GM12878 (cell line): Measurements from ENCODE around the gene SPRED3. TPM values are rescaled to one million over a fixed set of nuclear protein-coding genes. Genes with fewer than 3 reads are reported as not detected.

Source experiments
- ATAC-seq: fragments of 200-7000 bp; cut with Tn5 transposase; 3 replicates; pipeline ENCODE4 v1.9.1; 2020; ENCODE audit warnings: mild to moderate bottlenecking, moderate library complexity
- BruUV-seq: library from RNA; stranded (reverse); fragments of 400-500 nt; replicated peaks from 2 replicates; lab custom pipeline; 2021; lab: Mats Ljungman, UMichigan
- CTCF ChIA-PET: fragments of 300-600 bp; sonication (Branson Sonifier 250); formaldehyde crosslinking; extraction: SDS; loops from one replicate; lab custom pipeline; 2021; ENCODE audit warnings: inconsistent platforms; lab: Yijun Ruan, JAX
- POLR2A ChIA-PET: fragments of 350-600 bp; formaldehyde crosslinking; extraction: SDS; loops from one replicate; lab custom pipeline; 2021; ENCODE audit warnings: inconsistent platforms; lab: Charles Lee
- RAD21 ChIA-PET: fragments of 300-600 bp; sonication (Branson Sonifier 250); formaldehyde crosslinking; loops from one replicate; lab custom pipeline; 2023; ENCODE audit warnings: antibody characterized with exemption; ENCODE audit not compliant: unreplicated experiment; lab: Charles Lee
- SMC1A ChIA-PET: fragments of 300-600 bp; sonication (Branson Sonifier 250); formaldehyde crosslinking; loops from one replicate; lab custom pipeline; 2023; ENCODE audit not compliant: unreplicated experiment, uncharacterized antibody; lab: Charles Lee
- DNase-seq: peaks from one replicate; pipeline ENCODE4 v3.0.0-alpha.2; 2011; ENCODE audit warnings: low read depth, low spot score
- FAIRE-seq: peaks from 3 replicates; lab custom pipeline; 2011; peaks lifted over from hg19 to GRCh38; lab: Jason Lieb, UNC
- H2AFZ ChIP-seq: 2 replicates; pipeline ENCODE4 v1.6.0; 2011; ENCODE audit warnings: low read depth, low read length, control low read depth; ENCODE audit not compliant: control insufficient read depth
- H3K27ac ChIP-seq: 2 replicates; pipeline ENCODE4 v1.5.1; 2011; ENCODE audit warnings: control low read depth; ENCODE audit not compliant: control insufficient read depth, insufficient read depth
- H3K27me3 ChIP-seq, 2 experiments: replicated peaks in 1 of 2; 2 replicates each; pipeline versions ENCODE4 v1.6.0 to v1.6.1; 2011; ENCODE audit warnings: low read length in 1 of 2; ENCODE audit not compliant: control insufficient read depth in 2 of 2, insufficient read depth in 2 of 2
- H3K36me3 ChIP-seq, 2 experiments: 2 replicates each; pipeline ENCODE4 v1.5.1; 2011; ENCODE audit warnings: low read length in 1 of 2; ENCODE audit not compliant: control insufficient read depth in 2 of 2, insufficient read depth in 2 of 2
- H3K4me1 ChIP-seq: 2 replicates; pipeline ENCODE4 v1.6.1; 2011; ENCODE audit warnings: mild to moderate bottlenecking, low read length, moderate library complexity, mixed read lengths; ENCODE audit not compliant: control insufficient read depth, insufficient read depth
- H3K4me2 ChIP-seq: 2 replicates; pipeline ENCODE4 v1.6.0; 2011; ENCODE audit warnings: control low read depth; ENCODE audit not compliant: control insufficient read depth, insufficient read depth
- H3K4me3 ChIP-seq: fragments of 200-600 bp; sonication (generic); 2 replicates; pipeline ENCODE4 v1.5.1; 2016
- H3K79me2 ChIP-seq: 2 replicates; pipeline ENCODE4 v1.6.0; 2011; ENCODE audit warnings: low read length; ENCODE audit not compliant: control insufficient read depth, insufficient read depth
- H3K9ac ChIP-seq: 2 replicates; pipeline ENCODE4 v1.8.0; 2011; ENCODE audit warnings: low read length, control low read depth, mixed read lengths; ENCODE audit not compliant: control insufficient read depth, insufficient read depth
- H3K9me3 ChIP-seq: replicated peaks from 3 replicates; pipeline ENCODE4 v1.5.1; 2011; ENCODE audit warnings: mild to moderate bottlenecking, low read length; ENCODE audit not compliant: control insufficient read depth, insufficient read depth
- H4K20me1 ChIP-seq: 2 replicates; pipeline ENCODE4 v1.6.0; 2011; ENCODE audit not compliant: control insufficient read depth, insufficient read depth
- CTCF ChIP-seq, 3 experiments: IDR thresholded peaks in 2 of 3; conservative IDR thresholded peaks in 1 of 3; 2 replicates each; pipeline ENCODE4 v1.5.1; 2011; ENCODE audit warnings: low read depth in 3 of 3, low read length in 3 of 3, mild to moderate bottlenecking in 3 of 3, control low read depth in 2 of 3, moderate library complexity in 2 of 3, inconsistent platforms in 1 of 3, mixed read lengths in 1 of 3; ENCODE audit not compliant: control insufficient read depth in 2 of 3, insufficient read depth in 1 of 3; ENCODE audit errors: extremely low read depth in 1 of 3
- E2F4 ChIP-seq: IDR thresholded peaks from 2 replicates; pipeline ENCODE4 v1.6.1; 2012; ENCODE audit warnings: low read depth, low read length, improper control_type of control experiment
- FOS ChIP-seq: IDR thresholded peaks from 3 replicates; pipeline ENCODE4 v1.6.1; 2011; ENCODE audit warnings: borderline replicate concordance; ENCODE audit not compliant: insufficient read length; ENCODE audit errors: extremely low read depth
- HSF1 ChIP-seq: fragments of 150-350 bp; IDR thresholded peaks from 2 replicates; pipeline ENCODE4 v1.6.1; 2014; ENCODE audit warnings: mild to moderate bottlenecking, low read depth, low read length
- PKNOX1 ChIP-seq: fragments of 450-650 bp; IDR thresholded peaks from 2 replicates; pipeline ENCODE4 v1.6.1; 2016; ENCODE audit warnings: mild to moderate bottlenecking
- POLR2A ChIP-seq: IDR thresholded peaks from 2 replicates; pipeline ENCODE4 v1.6.1; 2011; ENCODE audit warnings: low read depth, mild to moderate bottlenecking, low read length
- POLR2AphosphoS5 ChIP-seq: IDR thresholded peaks from 2 replicates; pipeline ENCODE4 v1.6.1; 2011; ENCODE audit warnings: mild to moderate bottlenecking, low read length, inconsistent platforms
- SMARCA5 ChIP-seq: fragments of 450-650 bp; IDR thresholded peaks from 2 replicates; pipeline ENCODE4 v1.6.1; 2017; ENCODE audit warnings: mild to moderate bottlenecking
- TBL1XR1 ChIP-seq: IDR thresholded peaks from 2 replicates; pipeline ENCODE4 v1.6.1; 2012; ENCODE audit warnings: low read depth, low read length, improper control_type of control experiment
- WGBS: methylation state at CpG from one replicate; pipeline ENCODE4 v1.1.6; 2016; ENCODE audit warnings: low lambda C conversion rate; ENCODE audit not compliant: insufficient replicate concordance, insufficient coverage; ENCODE audit errors: missing lambda C conversion rate; 5-methylcytosine and 5-hydroxymethylcytosine counted together
- in situ Hi-C: fragments of 300-500 bp; cut with MboI; formaldehyde crosslinking; loops from 9 replicates; pipeline ENCODE4 v1.14.3; 2018; ENCODE audit warnings: mixed read lengths
- intact Hi-C: fragments of 100-400 bp; cut with micrococcal nuclease; formaldehyde crosslinking; loops from one replicate; pipeline ENCODE4 v1.14.2; 2022; ENCODE audit not compliant: unreplicated experiment
- polyA plus RNA-seq, 11 experiments: library from polyadenylated mRNA; depleted of rRNA in 4 of 11; unstranded in 6 of 11; stranded (reverse) in 5 of 11; fragments of >200 nt; fragmentation: Nextera tagmentation in 4 of 11; fragmentation: Illumina TruSeq in 1 of 11; extraction: Ambion mirVana in 4 of 11; extraction: Trizol in 1 of 11; gene quantifications; 1 replicate in 1 of 11; 2 replicates in 10 of 11; pipeline versions ENCODE4 v1.2.1 to v1.2.3, GENCODE V29; 2011 to 2016; ENCODE audit warnings: inconsistent platforms in 2 of 11, missing spikeins in 2 of 11, low read depth in 1 of 11
- total RNA-seq, 4 experiments: library from RNA; depleted of rRNA in 3 of 4; stranded (reverse); fragments of >200 nt in 3 of 4; fragmentation: Illumina TruSeq in 1 of 4; extraction: Trizol in 1 of 4; gene quantifications; 2 replicates each; pipeline versions ENCODE4 v1.2.1 to v1.2.3, GENCODE V29; 2013 to 2021

The SPRED3 gene
- total and polyA plus RNA-seq, 10 of the 15 experiments (the other 5 are each of a cell fraction or from before 2014, with no cell fraction given), result 0.09 to 1.5 (median 0.31) TPM; not detected in 2

GRCh38 chr19:38384209-38385027 lies 4.1 kb upstream of the SPRED3 start:
- intact Hi-C loops, result loop anchor here (5.0 kb wide), 1 partner anchor 152 kb away; no protein-coding TSS in a partner anchor
- H3K4me2 ChIP-seq, result no peak overlapping the region
- ATAC-seq (no peak), DNase-seq (no peak), FAIRE-seq (no peak)
- no peak overlapping the region for H3K9ac ChIP-seq
- in situ Hi-C loops, result no loop called here
- H3K9me3 ChIP-seq, result no peaks in the 10 kb centered on the region
- RAD21 ChIA-PET, result interaction anchor here (0.7 to 1.0 kb wide), 2 partner anchors 19 to 20 kb away, joined by 3 read pairs; partner anchors contain the start of gene FAM98C
- H3K27me3 ChIP-seq, result no peaks in the 10 kb centered on the region; a peak in 1 of 4 replicates
- H3K36me3 ChIP-seq, result peaks cover 15 to 17% of the 10 kb centered on the region in 2 experiments; a peak in 3 of 4 replicates
- H3K27ac ChIP-seq, result no peak overlapping the region
- no TSS peak for BruUV-seq
- POLR2A ChIA-PET, result interaction anchor here (1.8 kb wide), 1 partner anchor 10 kb away, joined by 5 read pairs; the partner anchor contains the start of gene PSMD8
- CTCF ChIA-PET, result interaction anchor here (1.2 kb wide), 1 partner anchor 18 kb away, joined by 3 read pairs; the partner anchor contains the start of gene FAM98C
- peaks cover 2% of the 10 kb centered on the region; the same call in 1 of the 2 replicates for H4K20me1 ChIP-seq
- WGBS, result 84% methylated on average over 10 of the region's 10 CpGs
- H3K4me3 ChIP-seq, result no peak overlapping the region
- TF ChIP-seq TBL1XR1, result no peak
- TF ChIP-seq SMARCA5, result no peak
- peak; percentile 44; the same call in 1 of the 2 replicates for TF ChIP-seq POLR2A
- peak; percentile 41; the same call in 1 of the 2 replicates for TF ChIP-seq PKNOX1
- peak; percentile 56 for TF ChIP-seq POLR2AphosphoS5
- TF ChIP-seq CTCF (IDR thresholded peaks at IDR 0.05 in 2 of 3, conservative IDR thresholded peaks at IDR 0.05 in 1 of 3; ENCODE audit: control insufficient read depth in 2 of 3, extremely low read depth in 1 of 3, insufficient read depth in 1 of 3, low read depth in 3 of 3, low read length in 3 of 3), result peak in 1 of 3 experiments; percentile 9; a peak in 1 of 6 replicates
- no peak for TF ChIP-seq FOS
- no peak for TF ChIP-seq HSF1
- TF ChIP-seq E2F4, result no peak
- no peak overlapping the region for H2AFZ ChIP-seq
- H3K79me2 ChIP-seq, result no peaks in the 10 kb centered on the region
- H3K4me1 ChIP-seq, result peaks cover 12% of the 10 kb centered on the region
- SMC1A ChIA-PET, result no interaction called here
